Ovary (tissue), 3 donors: Measurements from ENCODE around the gene RSPH6A.

Source experiments
- EP300 ChIP-seq: sonication (generic); formaldehyde crosslinking; IDR thresholded peaks from one replicate; pipeline ENCODE4 v1.6.1; 2017; ENCODE audit warnings: antibody characterized with exemption
- POLR2A ChIP-seq: fragments of 450-650 bp; IDR thresholded peaks from one replicate; pipeline ENCODE4 v1.6.1; 2017; ENCODE audit warnings: antibody characterized with exemption, mild to moderate bottlenecking, moderate library complexity
- TF ChIP-seq, protein P1 (sequence below), 3 donors: fragments of 450-650 bp in 2 of 3; fragments of 200-600 bp in 1 of 3; IDR thresholded peaks; one replicate each; pipeline versions ENCODE4 v1.5.1 to v1.8.0; 2016 to 2022; ENCODE audit warnings: antibody characterized with exemption in 3 of 3, mild to moderate bottlenecking in 1 of 3
- donor health status: DM: no; HTN: no; CAD: no.

DNA sequence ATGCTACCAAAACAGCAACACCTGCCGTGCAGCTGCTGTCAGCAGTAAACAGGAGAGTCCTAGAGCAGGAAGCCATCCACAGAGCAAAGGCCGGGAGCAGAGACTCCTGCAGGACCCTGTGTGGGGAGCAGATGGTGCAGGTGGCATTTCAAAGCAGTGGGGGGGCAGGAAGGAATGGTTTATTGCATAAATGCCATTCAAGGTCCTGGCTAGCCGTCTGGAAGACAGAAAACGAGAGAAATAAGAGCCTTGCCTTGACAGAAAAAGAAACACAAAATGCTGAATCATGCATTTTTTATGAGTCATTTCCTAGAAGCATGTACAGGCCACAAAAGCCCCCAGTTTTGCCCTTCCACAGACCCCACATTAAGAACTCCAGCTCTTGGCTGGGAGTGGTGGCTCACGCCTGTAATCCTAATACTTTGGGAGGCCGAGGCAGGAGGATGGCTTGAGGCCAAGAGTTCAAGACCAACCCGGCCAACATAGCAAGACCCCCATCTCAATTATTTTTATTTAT is 5.4 kb downstream of the RSPH6A start:
- no peak for TF ChIP-seq EP300
- TF ChIP-seq POLR2A: no peak
- TF ChIP-seq, protein P1, sequence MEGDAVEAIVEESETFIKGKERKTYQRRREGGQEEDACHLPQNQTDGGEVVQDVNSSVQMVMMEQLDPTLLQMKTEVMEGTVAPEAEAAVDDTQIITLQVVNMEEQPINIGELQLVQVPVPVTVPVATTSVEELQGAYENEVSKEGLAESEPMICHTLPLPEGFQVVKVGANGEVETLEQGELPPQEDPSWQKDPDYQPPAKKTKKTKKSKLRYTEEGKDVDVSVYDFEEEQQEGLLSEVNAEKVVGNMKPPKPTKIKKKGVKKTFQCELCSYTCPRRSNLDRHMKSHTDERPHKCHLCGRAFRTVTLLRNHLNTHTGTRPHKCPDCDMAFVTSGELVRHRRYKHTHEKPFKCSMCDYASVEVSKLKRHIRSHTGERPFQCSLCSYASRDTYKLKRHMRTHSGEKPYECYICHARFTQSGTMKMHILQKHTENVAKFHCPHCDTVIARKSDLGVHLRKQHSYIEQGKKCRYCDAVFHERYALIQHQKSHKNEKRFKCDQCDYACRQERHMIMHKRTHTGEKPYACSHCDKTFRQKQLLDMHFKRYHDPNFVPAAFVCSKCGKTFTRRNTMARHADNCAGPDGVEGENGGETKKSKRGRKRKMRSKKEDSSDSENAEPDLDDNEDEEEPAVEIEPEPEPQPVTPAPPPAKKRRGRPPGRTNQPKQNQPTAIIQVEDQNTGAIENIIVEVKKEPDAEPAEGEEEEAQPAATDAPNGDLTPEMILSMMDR (IDR thresholded peaks at IDR 0.05): no peak
